GM11168 (cell line): ENCODE data around the gene MCC.
"Not testable (repeated sequence)": the region's sequence is repeated elsewhere in the genome, so short reads cannot be mapped to it uniquely, and the experiment has no call there.

Source experiments
- in situ Hi-C: fragments of 300-500 bp; cut with MboI; formaldehyde crosslinking; loops from one replicate; pipeline ENCODE4 v1.12.0; 2022; ENCODE audit warnings: low sequenced_read_pairs; ENCODE audit not compliant: unreplicated experiment

The MCC gene

DNA sequence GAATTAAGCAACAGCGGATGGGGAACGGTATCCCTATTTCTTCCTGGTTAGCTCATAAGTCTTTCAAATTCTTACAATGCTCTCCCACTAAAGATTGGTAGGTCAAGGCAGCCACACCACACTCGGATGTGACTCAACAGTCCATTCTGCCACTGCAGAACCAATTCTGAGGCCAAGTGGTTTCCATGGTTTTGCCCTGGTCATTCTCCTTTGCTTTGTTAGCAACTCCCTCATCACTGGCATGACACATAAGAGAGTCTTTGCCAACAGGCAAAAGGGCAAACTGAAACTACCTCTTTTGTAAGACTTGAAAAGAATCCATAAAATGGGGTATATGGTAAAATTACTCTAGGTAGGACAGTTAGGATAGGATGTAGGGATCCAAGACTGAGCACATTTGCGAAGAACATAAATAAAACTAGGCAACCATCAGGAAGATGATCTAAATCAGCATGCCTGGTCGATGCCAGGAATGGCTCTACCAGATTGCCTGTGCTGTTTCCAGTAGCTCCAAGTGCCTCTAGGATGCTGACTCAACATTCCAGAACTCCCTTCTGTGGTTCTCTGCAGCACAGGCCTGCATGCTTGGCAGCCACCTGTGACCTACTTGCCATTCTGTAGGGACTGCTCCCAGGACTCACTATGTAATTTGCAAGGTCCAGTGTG lies 406.2 kb downstream of the MCC start:
- in situ Hi-C loops = no loop called here

- in situ Hi-C loops = no loop called here
Observed at GRCh38 chr5:113081091-113081839, 407.0 kb downstream of the MCC start.

DNA sequence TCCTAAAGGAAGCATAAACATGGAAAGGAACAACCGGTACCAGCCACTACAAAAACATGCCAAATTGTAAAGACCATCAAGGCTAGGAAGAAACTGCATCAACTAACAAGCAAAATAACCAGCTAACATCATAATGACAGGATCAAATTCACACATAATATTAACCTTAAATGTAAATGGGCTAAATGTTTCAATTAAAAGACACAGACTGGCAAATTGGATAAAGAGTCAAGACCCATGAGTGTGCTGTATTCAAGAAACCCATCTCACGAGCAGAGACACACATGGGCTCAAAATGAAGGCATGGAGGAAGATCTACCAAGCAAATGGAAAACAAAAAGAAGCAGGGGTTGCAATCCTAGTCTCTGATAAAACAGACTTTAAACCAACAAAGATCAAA lies 411.6 kb downstream of the MCC start:
- in situ Hi-C loops = not testable (repeated sequence)

DNA sequence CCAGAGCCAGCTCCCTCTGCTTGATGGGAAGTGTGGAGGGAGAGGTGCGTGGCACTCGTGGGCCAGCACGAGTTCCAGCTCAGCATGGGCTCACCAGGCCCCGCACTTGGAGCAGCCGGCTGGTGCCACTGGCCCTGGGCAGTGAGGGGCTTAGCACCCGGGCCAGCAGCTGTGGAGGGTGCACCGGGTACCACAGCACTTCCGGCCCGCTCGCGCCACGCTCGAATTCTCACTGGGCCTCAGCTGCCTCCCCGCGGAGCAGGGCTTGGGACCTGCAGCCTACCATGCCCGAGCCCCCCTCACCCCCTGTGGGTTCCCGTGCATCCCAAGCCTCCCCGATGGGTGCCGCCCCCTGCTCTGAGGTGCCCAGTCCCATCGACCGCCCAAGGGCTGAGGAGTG lies 413.2 kb downstream of the MCC start:
- in situ Hi-C loops = no loop called here

- in situ Hi-C loops = not testable (repeated sequence)
Observed at GRCh38 chr5:113073629-113074034, 414.6 kb downstream of the MCC start.

GRCh38 chr5:113071401-113071800 lies 416.9 kb downstream of the MCC start:
- in situ Hi-C loops = no loop called here

- in situ Hi-C loops = no loop called here
Observed at GRCh38 chr5:113070901-113071300, 417.4 kb downstream of the MCC start.

DNA sequence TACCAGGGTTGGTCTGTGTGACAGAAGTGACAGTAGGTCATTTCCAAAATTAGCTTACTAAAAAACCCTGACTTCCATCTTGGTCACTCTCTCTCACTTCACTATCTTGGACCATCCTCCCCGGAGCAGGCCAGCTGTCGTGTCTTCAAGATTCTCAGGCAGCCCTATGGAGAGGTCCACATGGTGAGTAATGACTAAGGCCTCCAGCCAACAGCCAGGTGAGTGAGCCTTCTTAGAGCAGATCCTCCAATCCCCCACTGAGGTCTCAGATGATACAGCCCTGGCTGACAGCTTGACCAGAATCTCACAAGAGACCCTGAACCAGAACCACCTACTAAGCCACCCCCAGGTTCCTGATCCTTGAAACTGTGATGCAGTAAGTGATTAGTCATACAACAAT lies 419.7 kb downstream of the MCC start:
- in situ Hi-C loops = no loop called here

GRCh38 chr5:113067635-113068344 lies 420.5 kb downstream of the MCC start:
- in situ Hi-C loops = no loop called here

- in situ Hi-C loops = no loop called here
Observed at GRCh38 chr5:113065626-113066025, 422.6 kb downstream of the MCC start.

GRCh38 chr5:113064806-113065205 lies 423.4 kb downstream of the MCC start:
- in situ Hi-C loops = no loop called here

GRCh38 chr5:113063927-113064326 lies 424.3 kb downstream of the MCC start:
- in situ Hi-C loops = no loop called here

DNA sequence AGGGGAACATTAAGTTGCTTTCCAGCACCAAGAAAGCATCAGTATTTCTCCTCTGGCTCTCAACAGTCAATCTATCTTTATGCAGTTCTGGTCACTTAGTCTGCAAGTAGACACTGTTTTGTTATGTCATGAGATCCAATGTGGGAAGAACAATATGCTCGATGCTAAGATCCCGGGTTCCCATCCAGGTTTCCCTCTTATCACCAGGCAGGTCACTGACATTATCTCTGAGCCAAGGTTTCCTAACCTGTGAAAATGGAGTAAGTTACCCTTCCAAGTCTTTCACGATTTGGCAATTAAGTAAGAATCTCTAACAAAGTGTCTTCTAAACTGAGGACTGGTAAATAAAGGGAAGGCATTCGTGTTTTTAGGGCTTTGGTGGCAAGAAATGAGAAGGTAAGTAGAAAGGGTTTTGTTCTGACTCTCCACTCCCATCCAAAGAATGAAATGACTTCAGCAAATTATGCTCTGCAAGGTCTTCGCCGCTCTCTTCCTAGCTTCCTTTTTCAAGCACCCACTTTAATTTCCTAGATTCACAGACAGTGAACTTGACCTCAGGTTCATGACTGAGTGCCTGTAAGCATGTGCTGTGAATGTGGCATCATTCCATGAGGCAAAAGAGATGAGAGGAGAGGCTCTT lies 425.3 kb downstream of the MCC start:
- in situ Hi-C loops = no loop called here

GRCh38 chr5:113061846-113062780 lies 426.1 kb downstream of the MCC start:
- in situ Hi-C loops = no loop called here

GRCh38 chr5:113060408-113061025 lies 427.7 kb downstream of the MCC start:
- in situ Hi-C loops = no loop called here

- in situ Hi-C loops = no loop called here
Observed at GRCh38 chr5:113059232-113060040, 428.8 kb downstream of the MCC start.

- in situ Hi-C loops = no loop called here
Observed at GRCh38 chr5:113058706-113059226, 429.5 kb downstream of the MCC start.

- in situ Hi-C loops = no loop called here
Observed at GRCh38 chr5:113058269-113058668, 430.0 kb downstream of the MCC start.
